ENCODE data around the gene RGS11.

DNA sequence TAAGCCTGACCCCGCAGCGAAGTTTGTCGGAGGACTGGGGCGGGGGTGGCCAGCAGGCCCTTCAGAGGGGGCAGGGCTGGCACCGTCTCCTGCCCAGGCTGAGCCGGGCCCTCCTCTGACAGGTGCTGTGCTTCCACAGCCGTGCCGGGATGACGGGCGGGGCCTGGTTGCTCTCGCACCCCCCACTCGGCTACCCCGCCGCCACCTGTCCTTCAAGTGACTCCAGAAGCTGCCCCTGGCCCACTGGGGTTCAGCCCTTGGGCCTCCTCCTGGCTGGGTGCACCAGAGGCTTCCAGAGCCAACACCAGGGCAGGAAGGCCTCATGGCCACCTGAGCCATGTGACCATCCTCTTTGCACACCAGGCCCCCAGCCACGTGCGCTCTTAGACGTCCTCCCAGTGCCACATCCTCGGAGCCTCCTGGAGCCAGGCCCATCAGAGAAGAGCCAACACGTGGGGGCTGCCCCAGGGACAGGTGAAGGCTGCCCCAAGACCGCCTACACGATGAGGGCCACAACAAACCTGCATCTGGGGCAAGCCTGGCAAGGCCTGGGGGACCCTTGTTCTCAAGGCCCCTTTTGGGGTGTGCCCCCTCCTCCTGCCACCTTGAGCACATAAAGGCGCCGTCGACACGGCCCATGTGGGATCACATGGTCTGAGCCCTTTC lies 14.4 kb upstream of the RGS11 start:
- TF ChIP-seq ZFP30 (CRISPR knock-in tag; IDR thresholded peaks at IDR 0.05) (no peak), ESRRG (CRISPR knock-in tag; IDR thresholded peaks at IDR 0.05) (no peak), TOX (CRISPR knock-in tag; IDR thresholded peaks at IDR 0.05; ENCODE audit: borderline replicate concordance) (no peak), SNAI2 (CRISPR knock-in tag; IDR thresholded peaks at IDR 0.05) (no peak), ZNF8 (CRISPR knock-in tag; IDR thresholded peaks at IDR 0.05) (no peak), ARNTL (CRISPR knock-in tag; IDR thresholded peaks at IDR 0.05; ENCODE audit: borderline replicate concordance, low read depth) (no peak), TCF4 (CRISPR knock-in tag; IDR thresholded peaks at IDR 0.05; ENCODE audit: borderline replicate concordance) (no peak), RARB (CRISPR knock-in tag; IDR thresholded peaks at IDR 0.05) (no peak), ZNF70 (CRISPR knock-in tag; IDR thresholded peaks at IDR 0.05) (no peak), ISL1 (CRISPR knock-in tag; IDR thresholded peaks at IDR 0.05) (no peak)
- TF ChIP-seq, protein P1, sequence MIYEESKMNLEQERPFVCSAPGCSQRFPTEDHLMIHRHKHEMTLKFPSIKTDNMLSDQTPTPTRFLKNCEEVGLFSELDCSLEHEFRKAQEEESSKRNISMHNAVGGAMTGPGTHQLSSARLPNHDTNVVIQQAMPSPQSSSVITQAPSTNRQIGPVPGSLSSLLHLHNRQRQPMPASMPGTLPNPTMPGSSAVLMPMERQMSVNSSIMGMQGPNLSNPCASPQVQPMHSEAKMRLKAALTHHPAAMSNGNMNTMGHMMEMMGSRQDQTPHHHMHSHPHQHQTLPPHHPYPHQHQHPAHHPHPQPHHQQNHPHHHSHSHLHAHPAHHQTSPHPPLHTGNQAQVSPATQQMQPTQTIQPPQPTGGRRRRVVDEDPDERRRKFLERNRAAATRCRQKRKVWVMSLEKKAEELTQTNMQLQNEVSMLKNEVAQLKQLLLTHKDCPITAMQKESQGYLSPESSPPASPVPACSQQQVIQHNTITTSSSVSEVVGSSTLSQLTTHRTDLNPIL (CRISPR knock-in tag; IDR thresholded peaks at IDR 0.05; ENCODE audit: low read depth) = no peak
- TF ChIP-seq, protein P2, sequence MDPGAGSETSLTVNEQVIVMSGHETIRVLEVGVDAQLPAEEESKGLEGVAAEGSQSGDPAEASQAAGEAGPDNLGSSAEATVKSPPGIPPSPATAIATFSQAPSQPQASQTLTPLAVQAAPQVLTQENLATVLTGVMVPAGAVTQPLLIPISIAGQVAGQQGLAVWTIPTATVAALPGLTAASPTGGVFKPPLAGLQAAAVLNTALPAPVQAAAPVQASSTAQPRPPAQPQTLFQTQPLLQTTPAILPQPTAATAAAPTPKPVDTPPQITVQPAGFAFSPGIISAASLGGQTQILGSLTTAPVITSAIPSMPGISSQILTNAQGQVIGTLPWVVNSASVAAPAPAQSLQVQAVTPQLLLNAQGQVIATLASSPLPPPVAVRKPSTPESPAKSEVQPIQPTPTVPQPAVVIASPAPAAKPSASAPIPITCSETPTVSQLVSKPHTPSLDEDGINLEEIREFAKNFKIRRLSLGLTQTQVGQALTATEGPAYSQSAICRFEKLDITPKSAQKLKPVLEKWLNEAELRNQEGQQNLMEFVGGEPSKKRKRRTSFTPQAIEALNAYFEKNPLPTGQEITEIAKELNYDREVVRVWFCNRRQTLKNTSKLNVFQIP (CRISPR knock-in tag; IDR thresholded peaks at IDR 0.05; ENCODE audit: borderline replicate concordance, low read depth) = no peak
- TF ChIP-seq, protein P3, sequence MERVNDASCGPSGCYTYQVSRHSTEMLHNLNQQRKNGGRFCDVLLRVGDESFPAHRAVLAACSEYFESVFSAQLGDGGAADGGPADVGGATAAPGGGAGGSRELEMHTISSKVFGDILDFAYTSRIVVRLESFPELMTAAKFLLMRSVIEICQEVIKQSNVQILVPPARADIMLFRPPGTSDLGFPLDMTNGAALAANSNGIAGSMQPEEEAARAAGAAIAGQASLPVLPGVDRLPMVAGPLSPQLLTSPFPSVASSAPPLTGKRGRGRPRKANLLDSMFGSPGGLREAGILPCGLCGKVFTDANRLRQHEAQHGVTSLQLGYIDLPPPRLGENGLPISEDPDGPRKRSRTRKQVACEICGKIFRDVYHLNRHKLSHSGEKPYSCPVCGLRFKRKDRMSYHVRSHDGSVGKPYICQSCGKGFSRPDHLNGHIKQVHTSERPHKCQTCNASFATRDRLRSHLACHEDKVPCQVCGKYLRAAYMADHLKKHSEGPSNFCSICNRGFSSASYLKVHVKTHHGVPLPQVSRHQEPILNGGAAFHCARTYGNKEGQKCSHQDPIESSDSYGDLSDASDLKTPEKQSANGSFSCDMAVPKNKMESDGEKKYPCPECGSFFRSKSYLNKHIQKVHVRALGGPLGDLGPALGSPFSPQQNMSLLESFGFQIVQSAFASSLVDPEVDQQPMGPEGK (CRISPR knock-in tag; IDR thresholded peaks at IDR 0.05; ENCODE audit: borderline replicate concordance) = no peak
